ENCODE measurements around the gene FBXL14.

Gene FBXL14

DNA sequence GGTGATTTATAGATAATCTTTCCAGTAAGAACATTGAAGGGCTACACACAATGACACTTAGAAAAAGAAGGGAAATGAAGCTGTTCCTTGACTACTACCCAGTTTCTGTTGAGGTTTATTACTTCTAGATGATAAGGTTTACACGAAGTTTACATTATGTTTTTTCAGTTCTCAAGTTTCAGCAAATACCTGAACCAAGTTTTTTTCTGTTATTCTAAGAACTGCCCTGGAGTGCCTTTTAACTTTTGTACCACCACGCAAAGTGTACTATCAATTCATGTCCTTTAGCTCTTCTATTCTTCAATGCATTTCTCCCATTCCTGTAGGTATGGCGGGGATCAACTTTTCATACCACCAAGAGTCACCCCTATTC lies 5.8 kb downstream of the FBXL14 start:
- no peak overlapping the region for H4K8ac ChIP-seq (ENCODE audit: low read length)
- no peak overlapping the region for H2BK5ac ChIP-seq (ENCODE audit: low read depth, low read length, poor library complexity, severe bottlenecking)
- no peak overlapping the region for H2BK120ac ChIP-seq (ENCODE audit: low read depth, low read length)
- peaks cover 20% of the 10 kb centered on the region for H3K4me1 ChIP-seq (ENCODE audit: control insufficient read depth, insufficient read depth, low read depth, low read length)
- H3K9ac ChIP-seq (ENCODE audit: low read length) = peak overlapping the region; percentile 58
- peaks cover 9% of the 10 kb centered on the region for H3K79me1 ChIP-seq (replicated peaks; ENCODE audit: low read length, poor library complexity, severe bottlenecking)
- no peak overlapping the region for H2AK5ac ChIP-seq (ENCODE audit: low read length, severe bottlenecking)
- H4K91ac ChIP-seq (ENCODE audit: low read length) = no peak overlapping the region
- no peak overlapping the region for H3K27ac ChIP-seq (ENCODE audit: low read length, poor library complexity, severe bottlenecking)
- no peaks in the 10 kb centered on the region for H3K9me3 ChIP-seq (ENCODE audit: control insufficient read depth, low read length)
- H3K4ac ChIP-seq (ENCODE audit: low read depth in 1 of 2, low read length in 2 of 2) = no peak overlapping the region
- no peak overlapping the region for H3K23ac ChIP-seq (ENCODE audit: low read length in 2 of 2)
- no peak overlapping the region for H2BK12ac ChIP-seq (ENCODE audit: low read length in 2 of 2)
- H3K27me3 ChIP-seq (ENCODE audit: control insufficient read depth in 1 of 2, insufficient read depth in 1 of 2, low read length in 2 of 2) = no peaks in the 10 kb centered on the region
- H3K14ac ChIP-seq (ENCODE audit: low read length in 2 of 2) = no peak overlapping the region
- H3K18ac ChIP-seq (ENCODE audit: low read depth in 1 of 2, low read length in 2 of 2) = no peak overlapping the region
- no peak overlapping the region for H2AFZ ChIP-seq (ENCODE audit: low read depth, low read length)
- peaks cover 7 to 15% of the 10 kb centered on the region in 2 experiments for H3K36me3 ChIP-seq (ENCODE audit: control insufficient read depth in 1 of 2, insufficient read depth in 2 of 2, low read depth in 1 of 2, low read length in 2 of 2)
- DNase-seq = no peak
- 70% methylated on average over 3 of the region's 3 CpGs for WGBS
- H3K4me2 ChIP-seq (ENCODE audit: low read length, poor library complexity, severe bottlenecking) = no peak overlapping the region
- H3K4me3 ChIP-seq (ENCODE audit: insufficient read depth in 1 of 2, low read depth in 1 of 2, low read length in 2 of 2) = no peak overlapping the region
- no peak overlapping the region for H2BK15ac ChIP-seq (ENCODE audit: low read depth, poor library complexity, severe bottlenecking)

DNA sequence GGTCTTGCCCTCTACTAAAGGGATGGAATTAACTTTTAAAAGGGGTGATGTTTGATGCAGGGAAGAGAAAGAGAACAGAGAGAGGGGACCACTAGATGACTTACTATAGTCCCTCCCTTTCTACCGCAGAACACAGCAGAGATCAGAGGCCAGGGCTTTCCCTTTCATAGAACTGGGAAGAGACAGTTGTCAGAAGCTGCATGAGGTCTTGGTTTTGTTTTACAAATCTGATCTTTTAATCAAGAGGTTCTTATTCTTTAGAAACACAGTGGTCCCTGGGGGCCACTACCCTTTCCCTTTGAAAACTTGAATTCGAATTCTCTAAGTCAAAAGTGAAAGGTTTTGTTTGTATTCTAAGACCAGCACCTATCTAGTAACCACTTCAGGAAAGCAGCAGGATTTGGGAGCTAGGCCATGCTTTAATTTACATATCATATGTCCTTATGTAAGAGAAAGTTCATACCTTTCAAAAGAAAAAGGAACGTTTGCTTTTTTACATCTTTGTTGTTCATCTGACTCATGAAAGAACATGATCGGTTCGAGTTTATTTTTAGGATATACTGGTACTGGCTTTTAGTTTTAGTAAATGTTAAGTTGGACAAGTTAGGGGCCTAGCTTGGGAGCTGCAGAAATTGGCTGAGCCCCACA lies 6.3 kb downstream of the FBXL14 start:
- H3K4me2 ChIP-seq (ENCODE audit: low read length, poor library complexity, severe bottlenecking) = no peak overlapping the region
- no peak overlapping the region for H4K8ac ChIP-seq (ENCODE audit: low read length)
- H3K79me1 ChIP-seq (replicated peaks; ENCODE audit: low read length, poor library complexity, severe bottlenecking) = peaks cover 9% of the 10 kb centered on the region
- no peak overlapping the region for H2AFZ ChIP-seq (ENCODE audit: low read depth, low read length)
- H3K23ac ChIP-seq (ENCODE audit: low read length in 2 of 2) = no peak overlapping the region
- H3K4ac ChIP-seq (ENCODE audit: low read depth in 1 of 2, low read length in 2 of 2) = no peak overlapping the region
- DNase-seq = no peak
- no peak overlapping the region for H3K14ac ChIP-seq (ENCODE audit: low read length in 2 of 2)
- H3K9ac ChIP-seq (ENCODE audit: low read length) = peak overlapping the region; percentile 58
- H2BK120ac ChIP-seq (ENCODE audit: low read depth, low read length) = no peak overlapping the region
- no peak overlapping the region for H3K4me3 ChIP-seq (ENCODE audit: insufficient read depth in 1 of 2, low read depth in 1 of 2, low read length in 2 of 2)
- no peak overlapping the region for H2BK12ac ChIP-seq (ENCODE audit: low read length in 2 of 2)
- no peaks in the 10 kb centered on the region for H3K9me3 ChIP-seq (ENCODE audit: control insufficient read depth, low read length)
- no peak overlapping the region for H2AK5ac ChIP-seq (ENCODE audit: low read length, severe bottlenecking)
- no peak overlapping the region for H2BK15ac ChIP-seq (ENCODE audit: low read depth, poor library complexity, severe bottlenecking)
- 58% methylated on average over 4 of the region's 5 CpGs for WGBS
- H2BK5ac ChIP-seq (ENCODE audit: low read depth, low read length, poor library complexity, severe bottlenecking) = no peak overlapping the region
- H4K91ac ChIP-seq (ENCODE audit: low read length) = no peak overlapping the region
- H3K36me3 ChIP-seq (ENCODE audit: control insufficient read depth in 1 of 2, insufficient read depth in 2 of 2, low read depth in 1 of 2, low read length in 2 of 2) = peaks cover 5 to 13% of the 10 kb centered on the region in 2 experiments
- H3K18ac ChIP-seq (ENCODE audit: low read depth in 1 of 2, low read length in 2 of 2) = no peak overlapping the region
- peaks cover 15% of the 10 kb centered on the region for H3K4me1 ChIP-seq (ENCODE audit: control insufficient read depth, insufficient read depth, low read depth, low read length)
- H3K27me3 ChIP-seq (ENCODE audit: control insufficient read depth in 1 of 2, insufficient read depth in 1 of 2, low read length in 2 of 2) = no peaks in the 10 kb centered on the region
- no peak overlapping the region for H3K27ac ChIP-seq (ENCODE audit: low read length, poor library complexity, severe bottlenecking)

DNA sequence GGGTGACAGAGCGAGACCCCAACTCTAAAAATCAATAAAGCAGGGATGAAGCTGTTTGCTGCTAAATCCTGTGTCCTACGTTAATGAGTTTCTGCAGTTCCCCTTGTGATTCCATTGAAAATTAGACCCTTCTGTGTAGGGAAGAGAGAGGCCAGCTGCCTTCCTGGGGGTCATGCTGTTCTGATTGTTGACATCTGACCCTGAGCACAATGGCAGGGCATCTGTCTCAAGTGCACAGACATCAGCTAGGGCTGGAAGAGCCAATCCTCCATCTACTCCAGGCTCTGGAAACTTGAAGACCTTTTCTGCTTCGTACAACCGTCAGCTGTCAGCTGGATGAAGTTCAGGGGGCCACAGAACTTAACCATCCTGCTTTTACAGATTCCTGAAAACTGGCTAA lies 10.1 kb downstream of the FBXL14 start:
- no peak overlapping the region for H2AFZ ChIP-seq (ENCODE audit: low read depth, low read length)
- no peak overlapping the region for H2BK120ac ChIP-seq (ENCODE audit: low read depth, low read length)
- H3K79me1 ChIP-seq (replicated peaks; ENCODE audit: low read length, poor library complexity, severe bottlenecking) = peaks cover 16% of the 10 kb centered on the region
- H3K4me3 ChIP-seq (ENCODE audit: insufficient read depth in 1 of 2, low read depth in 1 of 2, low read length in 2 of 2) = no peak overlapping the region
- no peak overlapping the region for H2BK15ac ChIP-seq (ENCODE audit: low read depth, poor library complexity, severe bottlenecking)
- H3K4ac ChIP-seq (ENCODE audit: low read depth in 1 of 2, low read length in 2 of 2) = no peak overlapping the region
- H3K9ac ChIP-seq (ENCODE audit: low read length) = no peak overlapping the region
- no peak overlapping the region for H3K4me2 ChIP-seq (ENCODE audit: low read length, poor library complexity, severe bottlenecking)
- no peak overlapping the region for H2AK5ac ChIP-seq (ENCODE audit: low read length, severe bottlenecking)
- no peaks in the 10 kb centered on the region for H3K9me3 ChIP-seq (ENCODE audit: control insufficient read depth, low read length)
- peak overlapping the region in 1 of 2 experiments; percentile 35 for H2BK12ac ChIP-seq (ENCODE audit: low read length in 2 of 2)
- H3K27me3 ChIP-seq (ENCODE audit: control insufficient read depth in 1 of 2, insufficient read depth in 1 of 2, low read length in 2 of 2) = no peaks in the 10 kb centered on the region
- H3K27ac ChIP-seq (ENCODE audit: low read length, poor library complexity, severe bottlenecking) = no peak overlapping the region
- no peak overlapping the region for H3K23ac ChIP-seq (ENCODE audit: low read length in 2 of 2)
- 71% methylated on average over 4 of the region's 4 CpGs for WGBS
- no peak overlapping the region for H3K14ac ChIP-seq (ENCODE audit: low read length in 2 of 2)
- no peak overlapping the region for H4K8ac ChIP-seq (ENCODE audit: low read length)
- H4K91ac ChIP-seq (ENCODE audit: low read length) = no peak overlapping the region
- no peak overlapping the region for H2BK5ac ChIP-seq (ENCODE audit: low read depth, low read length, poor library complexity, severe bottlenecking)
- DNase-seq = no peak
- peaks cover 0 to 11% of the 10 kb centered on the region in 2 experiments for H3K36me3 ChIP-seq (ENCODE audit: control insufficient read depth in 1 of 2, insufficient read depth in 2 of 2, low read depth in 1 of 2, low read length in 2 of 2)
- H3K4me1 ChIP-seq (ENCODE audit: control insufficient read depth, insufficient read depth, low read depth, low read length) = peaks cover 12% of the 10 kb centered on the region
- no peak overlapping the region for H3K18ac ChIP-seq (ENCODE audit: low read depth in 1 of 2, low read length in 2 of 2)

DNA sequence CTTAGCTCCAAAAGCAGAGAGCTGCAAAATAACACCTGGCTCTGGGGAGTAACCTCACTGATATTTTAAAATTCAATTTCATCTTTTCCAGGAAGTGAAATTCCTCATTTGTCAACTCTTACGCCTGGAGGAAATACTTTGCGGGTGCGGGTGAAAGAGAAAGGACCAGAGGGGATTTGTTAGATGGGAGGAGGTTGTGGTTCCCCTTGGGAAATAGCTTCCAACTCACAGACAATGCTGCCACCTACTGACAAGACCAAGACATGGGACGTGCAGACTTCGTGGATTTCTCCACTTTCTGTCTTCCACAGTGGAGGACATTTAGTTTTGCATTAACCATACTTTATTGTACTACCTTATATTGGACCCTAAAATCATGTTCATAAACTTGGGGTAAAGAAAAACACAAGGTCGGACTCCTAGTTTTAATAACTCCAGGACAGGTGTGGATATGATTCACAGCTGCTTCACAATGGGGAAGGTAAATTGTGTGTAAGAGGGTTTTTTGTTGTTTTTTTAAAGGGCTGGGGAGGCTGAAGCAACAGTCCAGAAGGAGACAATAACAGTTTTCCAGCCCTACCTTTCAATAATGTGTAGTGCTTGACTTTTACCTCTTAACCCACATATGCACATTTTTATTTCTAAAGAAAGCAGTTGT lies 10.8 kb downstream of the FBXL14 start:
- Histone ChIP-seq H3K4me3 (ENCODE audit: insufficient read depth in 1 of 2, low read depth in 1 of 2, low read length in 2 of 2) (peak overlapping the region in 1 of 2 experiments; percentile 46), H2BK15ac (ENCODE audit: low read depth, poor library complexity, severe bottlenecking) (no peak overlapping the region), H2BK5ac (ENCODE audit: low read depth, low read length, poor library complexity, severe bottlenecking) (no peak overlapping the region), H3K23ac (ENCODE audit: low read length in 2 of 2) (no peak overlapping the region), H3K4ac (ENCODE audit: low read depth in 1 of 2, low read length in 2 of 2) (no peak overlapping the region), H2AK5ac (ENCODE audit: low read length, severe bottlenecking) (no peak overlapping the region), H3K27ac (ENCODE audit: low read length, poor library complexity, severe bottlenecking) (no peak overlapping the region), H3K14ac (ENCODE audit: low read length in 2 of 2) (no peak overlapping the region), H3K27me3 (ENCODE audit: control insufficient read depth in 1 of 2, insufficient read depth in 1 of 2, low read length in 2 of 2) (no peaks in the 10 kb centered on the region), H4K8ac (ENCODE audit: low read length) (no peak overlapping the region), H3K79me1 (replicated peaks; ENCODE audit: low read length, poor library complexity, severe bottlenecking) (peaks cover 18% of the 10 kb centered on the region), H2BK12ac (ENCODE audit: low read length in 2 of 2) (no peak overlapping the region), H4K91ac (ENCODE audit: low read length) (no peak overlapping the region), H3K4me1 (ENCODE audit: control insufficient read depth, insufficient read depth, low read depth, low read length) (peaks cover 14% of the 10 kb centered on the region), H2AFZ (ENCODE audit: low read depth, low read length) (no peak overlapping the region), H2BK120ac (ENCODE audit: low read depth, low read length) (no peak overlapping the region), H3K9ac (ENCODE audit: low read length) (peak overlapping the region; percentile 63), H3K9me3 (ENCODE audit: control insufficient read depth, low read length) (no peaks in the 10 kb centered on the region), H3K18ac (ENCODE audit: low read depth in 1 of 2, low read length in 2 of 2) (no peak overlapping the region), H3K4me2 (ENCODE audit: low read length, poor library complexity, severe bottlenecking) (no peak overlapping the region), H3K36me3 (ENCODE audit: control insufficient read depth in 1 of 2, insufficient read depth in 2 of 2, low read depth in 1 of 2, low read length in 2 of 2) (peaks cover 0 to 8% of the 10 kb centered on the region in 2 experiments)
- WGBS = 0% methylated on average over 3 of the region's 6 CpGs
- DNase-seq = peak; percentile 89

All from mesenchymal stem cell (in vitro differentiated cells and primary cell).